NCI-H128 (cell line): ENCODE data around the gene NEMP2.
"Not testable (repeated sequence)": the region's sequence is repeated elsewhere in the genome, so short reads cannot be mapped to it uniquely, and the experiment has no call there.

ENCODE experiments used
- DNase-seq: peaks from one replicate; lab custom pipeline; 2025; ENCODE audit not compliant: unreplicated experiment; lab: John Stamatoyannopoulos, UW

Gene NEMP2

GRCh38 chr2:190527214-190527613 is 7.3 kb downstream of the NEMP2 start:
- DNase-seq = no peak

GRCh38 chr2:190526105-190526750 is 8.3 kb downstream of the NEMP2 start:
- DNase-seq = no peak

GRCh38 chr2:190524928-190525327 is 9.6 kb downstream of the NEMP2 start:
- no peak for DNase-seq

- no peak for DNase-seq
Measured at GRCh38 chr2:190519975-190520767, 14.4 kb downstream of the NEMP2 start.

- no peak for DNase-seq
Measured at GRCh38 chr2:190517468-190517867, 17.1 kb downstream of the NEMP2 start.

- DNase-seq = no peak
Measured at GRCh38 chr2:190515687-190516086, 18.8 kb downstream of the NEMP2 start.

- DNase-seq = no peak
Measured at GRCh38 chr2:190514676-190515075, 19.8 kb downstream of the NEMP2 start.

GRCh38 chr2:190513877-190514276 is 20.6 kb downstream of the NEMP2 start:
- no peak for DNase-seq

- DNase-seq = no peak
Measured at GRCh38 chr2:190512539-190513095, 21.9 kb downstream of the NEMP2 start.

GRCh38 chr2:190511104-190511503 is 23.4 kb downstream of the NEMP2 start:
- no peak for DNase-seq

GRCh38 chr2:190509895-190510294 is 24.6 kb downstream of the NEMP2 start:
- not testable (repeated sequence) for DNase-seq

GRCh38 chr2:190507135-190507534 is 27.4 kb downstream of the NEMP2 start:
- no peak for DNase-seq

GRCh38 chr2:190506666-190507065 is 27.9 kb downstream of the NEMP2 start:
- DNase-seq = no peak

- no peak for DNase-seq
Measured at GRCh38 chr2:190505696-190506095, 28.8 kb downstream of the NEMP2 start.

GRCh38 chr2:190504912-190505311 is 29.6 kb downstream of the NEMP2 start:
- no peak for DNase-seq

- no peak for DNase-seq
Measured at GRCh38 chr2:190503088-190503487, 31.4 kb downstream of the NEMP2 start.

- DNase-seq = no peak
Measured at GRCh38 chr2:190501702-190502407, 32.7 kb downstream of the NEMP2 start.

GRCh38 chr2:190501231-190501630 is 33.3 kb downstream of the NEMP2 start:
- DNase-seq = no peak

GRCh38 chr2:190500054-190500502 is 34.4 kb downstream of the NEMP2 start:
- DNase-seq = no peak

GRCh38 chr2:190499273-190499672 is 35.2 kb downstream of the NEMP2 start:
- DNase-seq = no peak

- no peak for DNase-seq
Measured at GRCh38 chr2:190497428-190497827, 37.1 kb downstream of the NEMP2 start.
